CD14-positive monocyte (primary cell): ENCODE results near the gene HS3ST6. TPM values are rescaled to one million over a fixed set of nuclear protein-coding genes. Genes with fewer than 3 reads are reported as not detected.
"Not testable (repeated sequence)": the region's sequence is repeated elsewhere in the genome, so short reads cannot be mapped to it uniquely, and the experiment has no call there.

Source experiments
- DNase-seq, 3 donors: peaks; one replicate each; pipeline ENCODE4 v3.0.0-alpha.2; 2011 to 2022
- H2AFZ ChIP-seq: 2 replicates; pipeline ENCODE4 v1.6.0; 2012; ENCODE audit warnings: mild to moderate bottlenecking, low read depth, low read length, inconsistent platforms; ENCODE audit not compliant: insufficient read depth, poor library complexity, severe bottlenecking
- H3K27ac ChIP-seq, 2 donors: 1 replicate in 1 of 2; 2 replicates in 1 of 2; pipeline ENCODE4 v1.5.1; 2012 to 2013; ENCODE audit warnings: low read length in 2 of 2, control low read depth in 1 of 2, inconsistent platforms in 1 of 2, low read depth in 1 of 2, mild to moderate bottlenecking in 1 of 2
- H3K27me3 ChIP-seq, 2 donors: one replicate each; pipeline versions ENCODE4 v1.6.0 to v1.6.1; 2011 to 2013; ENCODE audit warnings: low read length in 2 of 2; ENCODE audit not compliant: control insufficient read depth in 2 of 2, insufficient read depth in 2 of 2
- H3K36me3 ChIP-seq, 2 donors: replicated peaks in 1 of 2; 1 replicate in 1 of 2; 2 replicates in 1 of 2; pipeline versions ENCODE4 v1.5.1 to v1.6.1; 2012 to 2013; ENCODE audit warnings: low read length in 2 of 2, control low read depth in 1 of 2, inconsistent platforms in 1 of 2, mild to moderate bottlenecking in 1 of 2; ENCODE audit not compliant: insufficient read depth in 2 of 2, control insufficient read depth in 1 of 2
- H3K4me1 ChIP-seq, 2 donors: 1 replicate in 1 of 2; 2 replicates in 1 of 2; pipeline versions ENCODE4 v1.5.1 to v1.6.1; 2012 to 2013; ENCODE audit warnings: low read length in 2 of 2, control low read depth in 1 of 2, inconsistent platforms in 1 of 2, mild to moderate bottlenecking in 1 of 2, moderate library complexity in 1 of 2; ENCODE audit not compliant: insufficient read depth in 2 of 2, control insufficient read depth in 1 of 2
- H3K4me2 ChIP-seq: replicated peaks from 2 replicates; pipeline ENCODE3; 2012; ENCODE audit warnings: low read length, moderate library complexity, mild to moderate bottlenecking; ENCODE audit not compliant: poor library complexity, severe bottlenecking; ENCODE audit errors: extremely low read depth
- H3K4me3 ChIP-seq, 3 experiments: fragments of 200-600 bp in 1 of 3; sonication (generic) in 1 of 3; replicated peaks in 1 of 3; 1 replicate in 2 of 3; 2 replicates in 1 of 3; pipeline ENCODE4 v1.5.1; 2011 to 2013; ENCODE audit warnings: low read length in 3 of 3, mild to moderate bottlenecking in 3 of 3, control low read depth in 2 of 3, low read depth in 2 of 3, inconsistent platforms in 1 of 3, moderate library complexity in 1 of 3
- H3K79me2 ChIP-seq: 2 replicates; pipeline ENCODE4 v1.6.0; 2012; ENCODE audit warnings: mild to moderate bottlenecking, control low read depth, inconsistent platforms, low read length, moderate library complexity; ENCODE audit not compliant: insufficient read depth
- H3K9ac ChIP-seq: 2 replicates; pipeline ENCODE4 v1.6.0; 2017; ENCODE audit warnings: low read length, mild to moderate bottlenecking; ENCODE audit not compliant: insufficient read depth, poor library complexity, severe bottlenecking
- H3K9me3 ChIP-seq, 2 donors: replicated peaks in 1 of 2; 1 replicate in 1 of 2; 2 replicates in 1 of 2; pipeline versions ENCODE4 v1.5.1 to v1.6.1; 2012 to 2013; ENCODE audit warnings: low read length in 2 of 2, control low read depth in 1 of 2; ENCODE audit not compliant: control insufficient read depth in 1 of 2, insufficient read depth in 1 of 2
- H4K20me1 ChIP-seq: 2 replicates; pipeline ENCODE4 v1.6.0; 2012; ENCODE audit warnings: mild to moderate bottlenecking, low read length, control low read depth, moderate library complexity; ENCODE audit not compliant: insufficient read depth
- H3K27ac Mint-ChIP-seq, 7 donors: one replicate each; pipeline ENCODE4 v1.8.0; 2020; ENCODE audit warnings: mild to moderate bottlenecking in 7 of 7, mixed read lengths in 7 of 7, moderate library complexity in 6 of 7, inconsistent platforms in 2 of 7
- H3K27me3 Mint-ChIP-seq, 3 donors: one replicate each; pipeline ENCODE4 v1.8.0; 2021 to 2022; ENCODE audit warnings: low read depth in 3 of 3, mild to moderate bottlenecking in 3 of 3, mixed read lengths in 3 of 3, moderate library complexity in 3 of 3, inconsistent platforms in 1 of 3
- H3K36me3 Mint-ChIP-seq, 2 donors: one replicate each; pipeline ENCODE4 v1.8.0; 2020; ENCODE audit warnings: mixed read lengths in 2 of 2, inconsistent platforms in 1 of 2, mild to moderate bottlenecking in 1 of 2
- H3K4me1 Mint-ChIP-seq: one replicate; pipeline ENCODE4 v1.8.0; 2020; ENCODE audit warnings: mild to moderate bottlenecking, mixed read lengths
- H3K4me3 Mint-ChIP-seq, 2 donors: one replicate each; pipeline ENCODE4 v1.8.0; 2020; ENCODE audit warnings: mild to moderate bottlenecking in 2 of 2, mixed read lengths in 2 of 2, moderate library complexity in 1 of 2
- H3K9me3 Mint-ChIP-seq, 7 donors: one replicate each; pipeline ENCODE4 v1.8.0; 2020 to 2022; ENCODE audit warnings: mixed read lengths in 7 of 7, mild to moderate bottlenecking in 6 of 7, moderate library complexity in 6 of 7, inconsistent platforms in 2 of 7
- CTCF ChIP-seq: fragments of 200-600 bp; IDR thresholded peaks from one replicate; pipeline ENCODE4 v1.8.0; 2022; ENCODE audit warnings: antibody characterized with exemption, mild to moderate bottlenecking
- WGBS: methylation state at CpG from one replicate; pipeline ENCODE4 v1.1.5; 2013; ENCODE audit warnings: missing lambda C conversion rate; ENCODE audit not compliant: insufficient coverage; 5-methylcytosine and 5-hydroxymethylcytosine counted together
- intact Hi-C, 2 donors: fragments of 100-400 bp; cut with micrococcal nuclease; formaldehyde crosslinking; loops; one replicate each; pipeline versions ENCODE4 v1.15.0 to v1.15.1; 2023
- polyA plus RNA-seq, 3 donors: library from polyadenylated mRNA; depleted of rRNA in 1 of 3; unstranded in 2 of 3; stranded (reverse) in 1 of 3; fragments of 300-500 nt in 2 of 3; fragments of >200 nt in 1 of 3; fragmentation: Illumina TruSeq in 2 of 3; gene quantifications; 1 replicate in 2 of 3; 2 replicates in 1 of 3; pipeline ENCODE4 v1.2.3, GENCODE V29; 2012 to 2021

Gene HS3ST6
- polyA plus RNA-seq, 3 donors: not detected

- Histone ChIP-seq H3K36me3 (no peaks in the 10 kb centered on the region), H3K4me2 (no peak overlapping the region), H3K4me3 (no peak overlapping the region), H3K9ac (no peak overlapping the region), H4K20me1 (no peaks in the 10 kb centered on the region), H3K9me3 (peaks cover 0 to 15% of the 10 kb centered on the region in 2 donors), H3K79me2 (no peaks in the 10 kb centered on the region), H3K4me1 (peaks cover 6 to 9% of the 10 kb centered on the region in 2 donors), H3K27me3 (peaks cover 18 to 83% of the 10 kb centered on the region in 2 donors), H3K27ac (no peak overlapping the region), H2AFZ (peak overlapping the region; percentile 1)
- DNase-seq: no peak
- Mint-ChIP-seq H3K4me1 (peaks cover 16% of the 10 kb centered on the region), H3K9me3 (peaks cover 0 to 18% (median 6%) of the 10 kb centered on the region in 7 donors), H3K36me3 (peaks cover 0 to 6% of the 10 kb centered on the region in 2 donors), H3K27ac (peak overlapping the region in 1 of 7 donors; percentile 23), H3K27me3 (peaks cover 80 to 94% (median 83%) of the 10 kb centered on the region in 3 donors), H3K4me3 (peak overlapping the region in 1 of 2 donors; percentile 79)
- intact Hi-C loops: loop anchor here in 1 of 2 donors (5.0 kb wide), 1 partner anchor 63 kb away; no protein-coding TSS in a partner anchor
- 21% methylated on average over 8 of the region's 15 CpGs for WGBS
- TF ChIP-seq CTCF: no peak
These were observed 2.5 kb upstream of the HS3ST6 start for GRCh38 chr16:1920727-1921171.

- not testable (repeated sequence) for H3K27ac ChIP-seq, H3K79me2 ChIP-seq, H3K27ac Mint-ChIP-seq, DNase-seq, H4K20me1 ChIP-seq, H3K36me3 Mint-ChIP-seq, H3K9ac ChIP-seq, H3K4me2 ChIP-seq, H3K36me3 ChIP-seq, H3K4me1 ChIP-seq, H2AFZ ChIP-seq, H3K4me3 ChIP-seq
- Mint-ChIP-seq H3K4me3 (peak overlapping the region in 1 of 2 donors; percentile 79), H3K27me3 (peaks cover 80 to 96% (median 90%) of the 10 kb centered on the region in 3 donors), H3K4me1 (peaks cover 16% of the 10 kb centered on the region), H3K9me3 (peaks cover 0 to 20% (median 6%) of the 10 kb centered on the region in 7 donors)
- Histone ChIP-seq H3K9me3 (peaks cover 0 to 15% of the 10 kb centered on the region in 2 donors), H3K27me3 (peaks cover 18 to 83% of the 10 kb centered on the region in 2 donors)
- intact Hi-C loops: loop anchor here in 1 of 2 donors (5.0 kb wide), 1 partner anchor 63 kb away; no protein-coding TSS in a partner anchor
- WGBS: 78% methylated on average over 20 of the region's 21 CpGs
These were observed 1.9 kb upstream of the HS3ST6 start for GRCh38 chr16:1920122-1920521.
